ENCODE results near the gene TLL1.

Gene TLL1

DNA sequence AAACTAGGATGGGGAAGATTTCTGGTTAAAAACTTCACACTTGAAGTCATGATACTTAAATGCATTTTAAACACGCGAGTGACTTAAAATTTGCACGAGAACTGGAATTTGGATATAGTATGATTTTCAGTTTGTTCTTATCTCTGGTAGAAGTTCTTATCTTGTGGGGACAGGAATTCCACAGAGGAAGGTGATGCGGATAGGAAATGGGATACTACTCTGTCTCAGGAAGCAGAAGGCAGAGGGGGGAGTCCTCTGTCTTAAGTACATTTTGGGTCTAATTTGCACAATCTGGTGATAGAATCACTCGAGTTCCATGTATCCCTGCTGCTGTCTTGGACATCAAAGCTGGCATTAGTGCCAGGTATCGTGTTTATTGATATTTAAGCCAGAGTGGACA lies 53.3 kb downstream of the TLL1 start:
- Mint-ChIP-seq H3K27ac (no peak overlapping the region), H3K27me3 (no peaks in the 10 kb centered on the region), H3K4me3 (no peak overlapping the region), H3K9me3 (no peaks in the 10 kb centered on the region), H3K36me3 (ENCODE audit: low read depth) (no peaks in the 10 kb centered on the region), H3K4me1 (ENCODE audit: low read depth) (no peaks in the 10 kb centered on the region)
- intact Hi-C loops (cut with micrococcal nuclease) = no loop called here

DNA sequence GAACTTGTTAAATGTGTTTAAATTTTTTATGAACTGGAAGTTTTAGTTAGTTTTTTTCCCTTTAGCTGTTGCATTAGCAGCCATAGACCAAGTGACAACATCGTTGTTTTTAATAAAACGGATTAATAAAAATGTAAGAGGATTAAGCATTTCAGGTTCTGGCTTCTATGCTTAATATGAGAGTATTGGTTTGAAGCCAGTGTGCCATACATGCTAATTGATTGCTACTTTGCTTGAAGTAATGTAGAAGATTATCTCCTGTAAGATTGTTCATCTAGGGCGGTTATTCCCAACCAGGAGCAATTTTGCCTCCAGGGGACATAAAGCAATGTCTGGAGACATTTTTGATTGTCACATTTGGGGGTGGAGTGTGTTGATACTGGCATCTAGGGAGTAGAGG lies 54.3 kb downstream of the TLL1 start:
- Mint-ChIP-seq H3K9me3 (no peaks in the 10 kb centered on the region), H3K27ac (no peak overlapping the region), H3K27me3 (no peaks in the 10 kb centered on the region), H3K4me3 (no peak overlapping the region), H3K36me3 (ENCODE audit: low read depth) (no peaks in the 10 kb centered on the region), H3K4me1 (ENCODE audit: low read depth) (no peaks in the 10 kb centered on the region)
- intact Hi-C loops (cut with micrococcal nuclease) = no loop called here

DNA sequence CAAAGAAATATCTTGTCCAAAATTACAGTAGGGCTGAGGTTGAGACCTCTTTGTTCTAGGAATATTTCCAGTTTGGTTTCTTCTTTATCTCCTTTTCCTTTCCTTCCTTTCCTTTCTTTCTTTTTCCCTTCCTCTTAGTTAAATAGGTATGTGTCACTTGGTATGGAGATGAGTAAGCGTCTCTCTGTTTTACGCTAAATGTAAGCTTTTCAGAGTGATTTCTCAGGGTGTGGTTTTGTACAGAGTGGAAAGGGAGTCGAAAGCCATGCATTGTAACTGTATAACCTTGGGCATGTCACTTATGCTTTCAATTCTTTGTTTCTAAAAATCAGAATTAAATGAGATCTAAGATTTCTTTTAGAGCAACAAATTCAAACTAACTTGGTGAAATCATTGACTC lies 54.8 kb downstream of the TLL1 start:
- H3K27ac Mint-ChIP-seq = no peak overlapping the region
- H3K4me3 Mint-ChIP-seq = no peak overlapping the region
- intact Hi-C loops (cut with micrococcal nuclease) = no loop called here
- H3K9me3 Mint-ChIP-seq = no peaks in the 10 kb centered on the region
- no peaks in the 10 kb centered on the region for H3K4me1 Mint-ChIP-seq (ENCODE audit: low read depth)
- H3K27me3 Mint-ChIP-seq = no peaks in the 10 kb centered on the region
- H3K36me3 Mint-ChIP-seq (ENCODE audit: low read depth) = no peaks in the 10 kb centered on the region

DNA sequence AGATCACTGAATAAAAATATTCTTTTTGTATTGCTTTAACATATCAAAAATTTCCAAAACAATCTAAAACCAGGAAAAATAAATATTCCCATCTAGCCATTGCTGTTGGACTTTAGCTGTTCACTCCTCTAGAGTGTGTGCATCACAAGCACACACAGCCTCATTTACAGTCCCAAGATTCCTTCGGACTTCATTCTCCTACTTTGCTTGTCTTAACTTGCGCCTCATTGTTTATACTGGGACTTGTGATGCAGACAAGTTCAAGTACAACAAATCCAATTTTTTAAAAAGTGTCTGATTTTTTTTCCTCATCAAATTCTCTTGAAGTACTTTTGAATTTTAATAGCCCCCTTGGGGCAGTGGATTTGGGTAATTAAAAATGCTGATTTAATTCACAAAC lies 55.6 kb downstream of the TLL1 start:
- H3K9me3 Mint-ChIP-seq = no peaks in the 10 kb centered on the region
- no peak overlapping the region for H3K4me3 Mint-ChIP-seq
- intact Hi-C loops (cut with micrococcal nuclease) = no loop called here
- H3K27me3 Mint-ChIP-seq = no peaks in the 10 kb centered on the region
- no peaks in the 10 kb centered on the region for H3K4me1 Mint-ChIP-seq (ENCODE audit: low read depth)
- H3K36me3 Mint-ChIP-seq (ENCODE audit: low read depth) = no peaks in the 10 kb centered on the region
- no peak overlapping the region for H3K27ac Mint-ChIP-seq

DNA sequence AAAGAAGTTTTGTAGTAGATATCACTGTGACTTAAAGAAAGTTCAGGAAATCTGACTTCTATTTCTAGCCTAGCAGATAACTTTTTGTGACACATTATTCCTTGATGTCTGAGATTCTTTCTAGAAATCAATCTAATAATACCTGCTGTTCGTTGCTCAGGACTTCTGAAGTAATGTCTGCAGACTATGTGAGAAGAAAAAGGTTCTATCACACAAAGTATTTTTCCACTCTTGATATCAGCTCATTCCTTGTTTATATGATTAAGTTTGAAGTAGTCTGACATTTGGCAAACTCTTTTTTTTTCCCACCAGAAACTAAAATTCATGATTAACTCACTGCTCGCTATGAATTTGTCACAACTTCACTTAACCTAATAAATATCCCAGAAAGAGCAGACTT lies 56.6 kb downstream of the TLL1 start:
- Mint-ChIP-seq H3K9me3 (no peaks in the 10 kb centered on the region), H3K36me3 (ENCODE audit: low read depth) (no peaks in the 10 kb centered on the region), H3K27me3 (no peaks in the 10 kb centered on the region), H3K4me1 (ENCODE audit: low read depth) (no peaks in the 10 kb centered on the region), H3K27ac (no peak overlapping the region), H3K4me3 (no peak overlapping the region)
- intact Hi-C loops (cut with micrococcal nuclease) = no loop called here

DNA sequence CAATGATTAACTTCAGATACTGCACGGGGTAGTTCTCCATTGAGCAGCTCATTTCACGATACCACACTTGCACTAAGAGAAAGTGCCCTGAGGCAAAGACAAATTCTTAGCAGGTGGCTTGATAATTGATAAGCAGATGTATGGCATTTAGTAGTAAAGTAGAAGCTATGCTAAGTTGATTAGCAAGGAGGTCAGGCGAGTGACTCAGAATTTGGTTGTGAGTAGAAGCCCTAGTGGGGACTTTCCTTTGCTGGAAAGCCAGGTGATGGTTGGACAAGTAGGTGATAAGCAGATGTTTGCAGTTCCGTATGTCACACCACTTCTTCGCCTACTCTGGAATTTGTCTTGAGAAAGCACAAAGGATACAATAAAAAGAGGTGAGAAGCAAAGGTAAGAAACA lies 58.7 kb downstream of the TLL1 start:
- Mint-ChIP-seq H3K36me3 (ENCODE audit: low read depth) (no peaks in the 10 kb centered on the region), H3K4me3 (no peak overlapping the region)
- intact Hi-C loops (cut with micrococcal nuclease) = no loop called here

DNA sequence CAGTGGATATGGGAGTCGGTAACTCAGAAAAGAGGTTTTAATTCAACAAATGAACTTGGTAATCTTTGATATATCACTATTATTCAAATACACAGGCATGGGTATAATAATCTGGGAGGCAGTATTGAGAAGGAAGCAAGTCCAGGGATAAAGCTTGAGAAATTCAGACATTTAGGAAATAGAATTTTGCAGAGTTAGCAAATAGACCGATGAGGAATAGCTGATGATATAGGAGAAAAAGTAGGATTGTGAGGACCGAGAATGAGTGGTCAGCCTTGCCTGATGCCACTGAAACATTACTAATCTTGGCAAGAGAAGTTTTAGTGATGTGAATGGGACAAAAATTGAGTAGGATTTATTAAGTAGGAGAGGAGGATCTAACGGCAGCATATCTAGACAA lies 71.9 kb downstream of the TLL1 start:
- Mint-ChIP-seq H3K27me3 (no peaks in the 10 kb centered on the region), H3K27ac (no peak overlapping the region), H3K36me3 (ENCODE audit: low read depth) (no peaks in the 10 kb centered on the region), H3K4me1 (ENCODE audit: low read depth) (no peaks in the 10 kb centered on the region), H3K9me3 (peaks cover 37% of the 10 kb centered on the region), H3K4me3 (no peak overlapping the region)
- intact Hi-C loops (cut with micrococcal nuclease) = no loop called here

More for the DNA sequence above, 58.7 kb downstream of the TLL1 start:
- Mint-ChIP-seq H3K4me1 (ENCODE audit: low read depth) (no peaks in the 10 kb centered on the region), H3K9me3 (no peaks in the 10 kb centered on the region), H3K27ac (no peak overlapping the region), H3K27me3 (no peaks in the 10 kb centered on the region)

DNA sequence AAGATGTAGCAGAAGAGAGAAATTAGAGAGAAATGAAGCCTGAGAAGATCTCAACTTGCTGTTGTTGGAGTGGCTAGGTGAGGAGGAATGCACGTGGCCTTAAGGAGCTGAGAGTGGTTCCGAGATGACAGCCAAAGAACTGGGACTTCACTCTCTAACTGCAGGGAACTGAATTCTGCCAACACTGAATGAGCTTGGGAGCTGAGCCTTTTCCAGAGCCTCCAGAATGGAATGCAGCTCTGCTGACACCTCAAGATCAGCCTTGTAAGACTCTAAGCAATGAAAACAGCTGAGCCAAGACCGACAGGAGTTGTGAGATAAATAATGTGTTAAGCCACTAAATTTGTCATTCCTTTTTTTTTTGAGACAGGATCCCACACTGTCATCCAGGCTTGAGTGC lies 73.0 kb downstream of the TLL1 start:
- intact Hi-C loops (cut with micrococcal nuclease) = no loop called here
- no peaks in the 10 kb centered on the region for H3K27me3 Mint-ChIP-seq
- no peak overlapping the region for H3K4me3 Mint-ChIP-seq
- no peaks in the 10 kb centered on the region for H3K36me3 Mint-ChIP-seq (ENCODE audit: low read depth)
- H3K9me3 Mint-ChIP-seq = peaks cover 37% of the 10 kb centered on the region
- no peak overlapping the region for H3K27ac Mint-ChIP-seq
- H3K4me1 Mint-ChIP-seq (ENCODE audit: low read depth) = no peaks in the 10 kb centered on the region

DNA sequence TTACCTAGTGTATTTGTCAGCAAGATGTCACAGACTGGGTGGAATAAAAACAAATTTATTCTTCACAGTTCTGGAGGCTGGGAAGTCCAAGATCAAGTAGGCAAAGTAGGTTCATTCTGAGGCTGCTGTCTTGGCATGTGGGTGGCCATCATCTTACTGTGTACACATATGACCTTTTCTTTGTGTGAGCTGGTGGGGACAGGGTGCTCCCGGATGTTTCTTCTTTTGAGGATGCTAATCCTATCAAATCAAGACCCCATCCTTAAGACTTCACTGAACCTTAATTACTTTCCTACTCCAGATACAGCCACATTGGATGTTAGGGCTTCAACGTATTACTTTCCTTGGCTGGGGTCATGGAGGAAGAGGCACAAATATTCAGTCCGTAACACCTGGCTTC lies 74.0 kb downstream of the TLL1 start:
- H3K27me3 Mint-ChIP-seq = no peaks in the 10 kb centered on the region
- no peak overlapping the region for H3K27ac Mint-ChIP-seq
- intact Hi-C loops (cut with micrococcal nuclease) = no loop called here
- H3K9me3 Mint-ChIP-seq = peaks cover 37% of the 10 kb centered on the region
- H3K4me1 Mint-ChIP-seq (ENCODE audit: low read depth) = no peaks in the 10 kb centered on the region
- no peaks in the 10 kb centered on the region for H3K36me3 Mint-ChIP-seq (ENCODE audit: low read depth)
- no peak overlapping the region for H3K4me3 Mint-ChIP-seq

DNA sequence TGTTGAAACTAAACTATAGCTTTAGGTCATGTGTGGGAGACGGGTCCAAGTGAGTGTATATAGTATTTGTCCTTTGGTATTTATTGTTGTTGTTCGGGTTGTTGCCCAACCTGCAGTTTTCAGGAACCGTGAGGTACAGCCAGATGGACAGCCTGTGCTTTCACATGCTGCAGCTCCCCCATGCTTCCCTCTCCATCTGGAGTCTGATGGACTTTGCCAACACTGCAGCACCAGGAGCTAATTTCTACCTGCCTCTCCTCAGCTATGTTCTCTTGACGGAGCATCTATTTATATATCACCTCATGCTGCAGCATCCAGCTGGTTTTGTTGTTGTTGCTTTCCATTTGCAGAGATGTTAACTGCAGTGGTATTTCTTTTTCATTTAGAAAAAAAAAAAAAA lies 80.1 kb downstream of the TLL1 start:
- H3K9me3 Mint-ChIP-seq = peaks cover 52% of the 10 kb centered on the region
- no peak overlapping the region for H3K4me3 Mint-ChIP-seq
- intact Hi-C loops (cut with micrococcal nuclease) = no loop called here
- H3K27me3 Mint-ChIP-seq = no peaks in the 10 kb centered on the region
- H3K36me3 Mint-ChIP-seq (ENCODE audit: low read depth) = no peaks in the 10 kb centered on the region
- H3K4me1 Mint-ChIP-seq (ENCODE audit: low read depth) = no peaks in the 10 kb centered on the region
- no peak overlapping the region for H3K27ac Mint-ChIP-seq

DNA sequence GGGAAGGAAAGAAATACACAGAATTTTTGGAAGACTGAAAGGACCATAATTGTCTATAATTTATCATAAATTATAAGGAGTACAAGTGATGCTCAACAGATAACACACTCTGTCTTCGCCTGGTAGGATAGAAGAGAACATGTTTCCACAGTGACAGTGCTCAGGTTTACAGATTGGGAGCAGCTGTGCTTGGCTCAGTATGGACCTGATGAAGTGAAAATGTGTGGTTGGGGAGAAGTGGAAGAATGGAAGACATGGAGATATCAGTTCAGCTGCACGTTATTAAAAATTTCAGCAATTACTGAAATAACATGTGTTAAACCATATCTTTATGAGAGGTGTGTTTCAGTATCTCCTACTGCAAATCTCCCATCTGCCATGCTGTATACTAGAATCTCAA lies 90.6 kb downstream of the TLL1 start:
- Mint-ChIP-seq H3K4me3 (no peak overlapping the region), H3K9me3 (peaks cover 36% of the 10 kb centered on the region), H3K4me1 (ENCODE audit: low read depth) (no peaks in the 10 kb centered on the region), H3K36me3 (ENCODE audit: low read depth) (no peaks in the 10 kb centered on the region), H3K27me3 (no peaks in the 10 kb centered on the region), H3K27ac (no peak overlapping the region)
- intact Hi-C loops (cut with micrococcal nuclease) = no loop called here

DNA sequence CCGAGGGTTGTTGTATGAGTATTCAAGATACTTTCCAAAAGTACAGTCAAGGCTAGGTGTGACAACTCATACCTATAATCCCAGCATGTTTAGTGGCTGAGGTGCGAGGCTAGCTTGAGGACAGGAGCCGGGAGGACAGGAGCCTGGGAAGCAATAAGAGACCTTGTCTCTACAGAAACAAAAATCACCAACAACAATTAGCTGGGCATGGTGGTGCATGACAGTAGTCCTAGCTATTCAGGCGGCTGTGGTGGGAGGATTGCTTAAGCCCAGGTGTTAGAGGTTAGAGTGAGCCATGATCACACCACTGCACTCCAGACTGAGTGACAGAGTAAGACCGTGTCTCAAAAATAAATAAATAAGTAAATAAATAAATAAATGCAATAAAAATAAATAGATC lies 91.6 kb downstream of the TLL1 start:
- Mint-ChIP-seq H3K36me3 (ENCODE audit: low read depth) (no peaks in the 10 kb centered on the region), H3K4me3 (no peak overlapping the region), H3K9me3 (peaks cover 36% of the 10 kb centered on the region), H3K27ac (no peak overlapping the region), H3K27me3 (no peaks in the 10 kb centered on the region), H3K4me1 (ENCODE audit: low read depth) (no peaks in the 10 kb centered on the region)
- intact Hi-C loops (cut with micrococcal nuclease) = no loop called here

DNA sequence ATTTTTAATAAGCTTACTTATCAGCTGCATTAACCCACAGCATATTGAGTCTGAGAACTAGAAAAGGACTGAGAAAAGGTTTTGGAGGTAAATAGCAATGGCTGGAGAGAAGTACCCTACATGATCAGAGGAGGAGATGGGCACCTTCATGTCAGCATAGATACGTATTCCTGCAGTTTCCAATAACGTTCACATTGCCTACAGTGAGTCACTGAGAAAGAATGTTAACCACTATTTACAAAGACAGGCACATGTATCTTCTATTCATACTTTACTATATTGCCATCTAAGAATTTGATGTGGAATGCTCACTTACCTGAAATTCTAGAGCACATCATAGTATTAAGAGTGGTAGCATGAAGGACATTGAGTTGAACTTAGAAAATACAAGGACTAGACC lies 92.5 kb downstream of the TLL1 start:
- intact Hi-C loops (cut with micrococcal nuclease) = no loop called here
- peaks cover 33% of the 10 kb centered on the region for H3K9me3 Mint-ChIP-seq
- H3K4me1 Mint-ChIP-seq (ENCODE audit: low read depth) = no peaks in the 10 kb centered on the region

DNA sequence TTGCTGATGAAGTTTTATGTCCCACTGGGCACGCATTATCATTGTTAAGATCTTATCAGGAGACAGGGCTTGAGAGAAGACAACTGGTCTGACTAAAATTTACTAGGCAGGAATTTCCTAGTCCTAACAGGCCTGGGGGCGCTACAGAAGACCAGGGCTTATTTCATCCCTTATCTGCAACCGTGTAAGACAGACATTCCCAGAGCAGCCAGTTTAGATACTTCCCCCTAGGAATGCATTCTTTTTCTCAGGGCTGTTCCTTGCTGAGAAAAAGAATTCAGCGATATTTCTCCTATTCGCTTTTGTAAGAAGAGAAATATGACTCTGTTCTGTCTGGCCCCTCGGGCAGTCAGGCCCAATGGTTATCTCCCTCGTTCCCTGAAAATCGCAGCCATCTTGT lies 93.8 kb downstream of the TLL1 start:
- Mint-ChIP-seq H3K27ac (no peak overlapping the region), H3K4me1 (ENCODE audit: low read depth) (no peaks in the 10 kb centered on the region), H3K36me3 (ENCODE audit: low read depth) (no peaks in the 10 kb centered on the region), H3K4me3 (no peak overlapping the region), H3K27me3 (no peaks in the 10 kb centered on the region), H3K9me3 (peaks cover 24% of the 10 kb centered on the region)
- intact Hi-C loops (cut with micrococcal nuclease) = no loop called here

More for the DNA sequence above, 92.5 kb downstream of the TLL1 start:
- H3K36me3 Mint-ChIP-seq (ENCODE audit: low read depth) = no peaks in the 10 kb centered on the region
- H3K27me3 Mint-ChIP-seq = no peaks in the 10 kb centered on the region
- no peak overlapping the region for H3K27ac Mint-ChIP-seq
- H3K4me3 Mint-ChIP-seq = no peak overlapping the region

DNA sequence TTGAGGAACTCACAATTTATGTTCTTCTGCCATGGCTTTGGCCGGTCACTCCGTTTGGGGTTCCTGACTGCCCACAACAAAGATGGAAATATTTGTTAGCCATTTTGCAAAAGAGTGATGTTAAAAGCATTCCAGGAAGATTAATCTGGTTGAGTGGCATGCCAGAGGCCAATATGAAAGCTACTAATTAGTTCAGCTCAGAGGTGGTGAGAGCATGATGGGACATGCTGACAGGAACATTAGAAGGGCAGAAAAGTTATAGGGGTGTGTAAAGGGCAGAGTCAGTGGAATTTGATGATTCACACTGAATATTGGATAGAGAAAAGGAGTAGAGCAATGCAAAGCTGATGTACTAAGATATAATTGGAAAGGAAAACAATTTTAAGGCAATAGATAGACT lies 94.4 kb downstream of the TLL1 start:
- Mint-ChIP-seq H3K4me3 (no peak overlapping the region), H3K27ac (no peak overlapping the region), H3K9me3 (peaks cover 24% of the 10 kb centered on the region), H3K36me3 (ENCODE audit: low read depth) (no peaks in the 10 kb centered on the region), H3K27me3 (no peaks in the 10 kb centered on the region), H3K4me1 (ENCODE audit: low read depth) (no peaks in the 10 kb centered on the region)
- intact Hi-C loops (cut with micrococcal nuclease) = no loop called here

Measured in dendritic cell treated with granulocyte-macrophage colony-stimulating factor and Interleukin-4, amounts not matched to agents 40 ng/mL and 50 ng/mL, for 4 days (primary cell).